Left renal cortex interstitium (tissue), 4 donors: ENCODE data around the gene IP6K1. TPM values are rescaled to one million over a fixed set of nuclear protein-coding genes. Genes with fewer than 3 reads are reported as not detected.
"Not testable (repeated sequence)": the region's sequence is repeated elsewhere in the genome, so short reads cannot be mapped to it uniquely, and the experiment has no call there.

Source experiments
- DNase-seq, 4 donors: peaks; one replicate each; pipeline ENCODE4 v3.0.0-alpha.2; 2013; ENCODE audit warnings: low read depth in 4 of 4, low spot score in 2 of 4, missing footprints in 1 of 4
- polyA plus RNA-seq, 4 donors: library from polyadenylated mRNA; unstranded; fragments of 120-200 nt; gene quantifications; one replicate each; pipeline ENCODE4 v1.2.1, GENCODE V29; 2013; ENCODE audit not compliant: insufficient read length in 4 of 4

The IP6K1 gene
- polyA plus RNA-seq, result 10 to 100 TPM; 43.3 to 54.8 (median 53.4) TPM

DNA sequence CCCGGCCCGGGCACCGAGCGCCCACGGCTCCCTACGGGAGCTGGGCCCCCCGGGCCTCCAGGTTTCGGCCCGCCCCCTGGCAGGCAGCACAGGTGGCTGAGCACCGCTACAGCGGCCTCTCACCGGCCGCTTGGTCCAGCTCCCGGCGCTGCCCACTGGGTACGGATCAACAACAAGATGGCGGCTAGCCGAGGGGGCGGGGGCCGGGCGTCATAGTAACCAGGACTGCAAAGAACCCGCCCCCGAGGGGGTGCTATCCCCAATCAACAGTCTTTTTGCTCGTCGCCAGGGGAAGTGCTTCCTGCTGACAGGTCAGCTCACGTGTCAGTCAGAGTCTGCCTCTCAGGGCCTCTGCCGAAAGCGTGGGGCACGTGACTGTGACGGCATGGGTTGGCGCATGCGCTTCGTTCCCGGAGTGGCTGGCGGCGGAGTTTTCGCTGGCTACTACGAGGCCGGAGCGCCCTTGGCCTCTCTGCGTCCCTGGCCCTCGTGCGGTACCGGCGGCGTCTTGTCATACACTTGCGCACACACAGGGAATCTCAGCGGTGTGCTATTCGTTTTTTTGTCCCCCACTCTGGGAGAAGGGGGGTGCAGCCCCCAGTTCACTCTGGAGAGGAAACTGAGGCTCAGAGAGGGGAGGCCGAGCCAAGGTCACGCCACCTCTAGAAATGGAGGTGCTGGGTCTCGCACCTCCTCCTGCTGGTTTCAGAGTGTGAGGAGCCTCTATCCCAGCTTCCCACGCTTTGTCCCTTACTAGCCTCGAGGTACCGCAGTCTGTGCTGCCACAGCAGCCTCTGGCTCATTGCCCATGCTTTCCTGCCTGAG is at the start of gene IP6K1:
IP6K1 (minus strand) TSS at position 186 of the 825 bp plus-strand sequence. CDS start 38,502 bp downstream, outside the sequence.
- peak; percentile 98 to 100 (median 100) for DNase-seq

DNA sequence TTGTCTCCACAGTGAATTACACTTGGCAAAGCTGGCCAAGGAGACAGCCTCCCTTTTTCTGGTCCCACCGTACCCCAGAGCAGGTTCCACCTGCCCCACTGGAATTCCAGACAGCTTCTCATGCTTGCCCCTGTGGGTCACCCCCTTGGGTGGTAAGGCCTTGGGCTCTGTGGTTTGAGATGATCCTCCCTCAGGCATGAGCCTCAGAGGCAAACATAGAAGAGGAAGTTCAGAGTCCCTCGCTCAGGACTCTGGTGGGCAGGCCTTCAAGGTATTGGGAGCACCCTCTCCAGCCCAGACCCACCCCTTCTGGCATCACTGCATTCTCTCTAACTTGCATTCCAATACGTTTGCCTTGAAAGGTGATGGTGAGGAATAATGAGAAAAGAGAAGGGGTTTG is 45.0 kb upstream of the IP6K1 start:
- DNase-seq, result no peak

DNA sequence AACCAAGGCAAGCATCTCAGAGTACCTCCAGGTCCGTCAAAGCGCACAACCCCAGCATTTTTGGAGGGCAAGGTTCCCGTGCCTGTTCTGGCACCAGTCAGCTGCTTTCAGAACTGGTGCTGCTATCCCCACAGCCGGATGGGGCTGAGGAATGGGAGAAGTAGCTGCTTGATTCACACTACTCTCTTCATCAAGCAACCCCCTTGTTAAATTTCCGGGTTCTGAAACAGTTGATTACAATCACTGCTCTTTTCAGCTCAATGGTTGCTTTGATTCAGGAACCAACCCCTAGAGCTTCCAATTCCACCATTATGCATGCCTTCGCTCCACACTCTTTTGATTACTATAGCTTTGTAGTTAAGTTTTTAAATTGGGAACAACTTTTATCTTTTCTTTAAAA is 39.7 kb upstream of the IP6K1 start:
- no peak for DNase-seq

DNA sequence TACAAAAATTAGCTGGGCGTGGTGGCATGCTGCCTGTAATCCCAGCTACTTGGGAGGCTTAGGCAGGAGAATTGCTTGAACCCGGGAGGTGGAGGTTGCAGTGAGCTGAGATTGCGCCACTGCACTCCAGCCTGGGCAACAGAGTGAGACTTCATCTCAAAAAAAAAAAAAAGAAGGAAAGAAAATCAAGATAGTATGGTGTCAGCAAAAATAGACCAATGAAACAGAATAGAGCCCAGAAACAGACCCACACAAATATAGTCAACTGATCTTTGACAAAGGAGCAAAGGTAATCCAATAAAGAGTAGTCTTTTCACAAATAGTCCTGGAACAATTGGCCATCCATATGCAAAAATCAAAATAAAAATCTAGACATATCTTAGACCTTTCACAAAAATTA is 36.8 kb upstream of the IP6K1 start:
- not testable (repeated sequence) for DNase-seq

DNA sequence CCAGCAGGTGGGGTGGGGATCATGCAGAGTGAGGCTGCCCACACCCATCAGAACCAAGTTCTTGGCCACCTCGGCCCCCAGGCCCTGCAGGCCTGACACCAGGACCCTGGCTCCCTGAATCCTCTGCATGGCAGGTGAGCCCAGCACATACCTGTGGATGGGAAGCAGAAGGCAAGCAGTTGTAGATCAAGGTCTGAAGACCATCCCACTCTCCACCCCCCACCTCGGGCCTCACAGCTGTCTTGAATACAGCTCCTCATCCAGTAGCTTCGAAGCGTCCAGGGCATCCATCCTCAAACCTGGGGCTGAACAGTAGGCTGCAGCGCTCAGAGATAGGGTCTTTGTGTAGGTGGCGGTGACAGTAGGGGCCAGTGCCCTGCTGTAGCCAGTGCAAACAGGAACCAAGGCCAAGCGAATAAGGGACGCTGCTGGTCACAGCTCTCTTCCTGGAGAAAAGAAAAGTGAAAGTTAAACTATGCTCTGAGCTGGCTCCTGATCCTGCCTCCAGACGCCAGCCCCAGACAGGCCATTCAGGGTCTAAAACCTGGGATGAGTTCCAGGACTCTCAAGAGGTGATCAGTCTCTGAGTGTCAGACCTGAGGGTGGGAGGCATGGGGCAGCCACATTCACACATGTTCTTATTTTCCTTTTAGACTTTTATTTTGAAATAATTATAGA is 27.3 kb upstream of the IP6K1 start, which contains the start of gene UBA7:
UBA7 (minus strand) TSS at position 457 of the 678 bp plus-strand sequence; CDS start at position 291, 166 bp downstream.
- no peak for DNase-seq

DNA sequence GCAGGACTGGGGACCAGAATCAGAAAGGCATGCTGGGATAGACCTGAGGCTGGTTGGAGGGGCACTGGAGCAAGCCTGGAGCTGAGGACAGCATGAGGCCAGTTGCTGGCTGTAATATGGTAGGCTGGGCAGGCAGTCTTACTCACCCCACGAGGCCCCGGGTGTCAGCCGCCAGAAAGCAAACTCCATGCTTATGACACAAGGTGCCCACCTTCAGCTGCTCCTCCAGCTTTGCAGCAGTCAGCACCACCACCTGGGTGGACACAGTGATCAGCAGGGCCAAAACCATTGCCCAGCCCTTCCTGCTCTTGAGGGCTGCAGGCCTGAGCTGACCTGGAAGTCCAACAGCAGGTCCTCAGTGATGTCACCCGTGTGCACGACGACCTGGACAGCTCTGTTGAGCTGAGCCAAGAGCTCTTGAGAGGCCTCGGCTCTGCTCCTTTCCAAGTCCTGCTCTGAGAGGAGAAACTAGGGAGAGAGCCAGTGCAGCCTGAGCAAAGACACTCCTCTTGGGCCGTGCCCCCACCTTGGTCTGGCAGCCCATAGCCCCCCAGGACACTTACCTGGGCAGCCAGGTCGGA is 26.7 kb upstream of the IP6K1 start:
- DNase-seq, result no peak

DNA sequence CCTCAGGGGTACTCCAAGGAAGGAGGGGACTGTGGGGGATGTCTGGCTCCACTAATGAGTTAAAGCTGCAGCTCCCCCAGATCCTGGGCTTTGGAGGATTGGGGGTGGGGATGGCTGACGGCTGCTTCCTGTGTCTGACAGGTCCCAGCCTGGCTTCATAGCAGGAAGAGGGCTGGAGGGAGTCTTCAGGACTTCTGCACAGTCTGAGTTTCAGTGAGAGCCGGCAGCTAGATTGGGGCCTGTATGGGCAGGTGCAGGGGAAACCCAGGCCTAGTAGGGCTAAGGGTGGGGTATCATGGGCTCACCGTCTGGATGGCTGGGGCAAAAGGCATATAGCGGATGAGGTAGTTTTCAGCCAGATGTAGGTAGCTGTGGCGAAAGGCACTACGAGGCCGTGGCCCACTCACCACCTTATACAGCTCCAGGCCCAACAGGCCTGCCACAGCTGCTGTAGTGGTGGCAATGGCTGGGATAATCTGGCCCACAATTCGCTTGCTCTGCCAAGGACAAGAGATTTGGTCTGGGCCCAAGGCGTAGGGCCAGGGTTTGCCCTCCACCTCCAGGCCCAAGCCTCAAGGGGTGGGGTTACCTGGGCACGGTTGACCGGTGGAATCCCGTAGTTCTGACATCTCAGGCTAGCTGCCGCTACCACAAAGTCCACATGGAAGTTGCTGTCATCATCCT is 21.2 kb upstream of the IP6K1 start:
- peak in 1 of 4 donors; percentile 61 for DNase-seq

DNA sequence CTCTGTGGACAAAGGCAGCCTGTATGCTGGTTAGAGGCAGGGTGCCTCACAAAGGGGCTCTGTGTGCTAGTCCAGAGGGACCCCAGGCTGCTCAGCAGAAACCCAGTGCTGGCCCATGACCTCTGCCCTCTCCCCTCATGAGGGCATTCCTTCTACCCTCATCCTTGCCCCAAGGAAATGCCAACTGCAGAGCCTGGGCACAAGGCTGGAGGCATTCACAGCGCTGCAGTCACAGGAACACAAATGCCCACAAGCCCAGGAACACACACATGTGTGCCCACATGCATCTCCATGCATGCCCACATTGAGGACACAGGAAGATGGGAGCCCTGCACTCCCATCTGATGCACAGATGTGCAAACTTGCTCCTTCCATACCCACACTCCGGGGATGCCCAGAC is 20.5 kb upstream of the IP6K1 start:
- no peak for DNase-seq

DNA sequence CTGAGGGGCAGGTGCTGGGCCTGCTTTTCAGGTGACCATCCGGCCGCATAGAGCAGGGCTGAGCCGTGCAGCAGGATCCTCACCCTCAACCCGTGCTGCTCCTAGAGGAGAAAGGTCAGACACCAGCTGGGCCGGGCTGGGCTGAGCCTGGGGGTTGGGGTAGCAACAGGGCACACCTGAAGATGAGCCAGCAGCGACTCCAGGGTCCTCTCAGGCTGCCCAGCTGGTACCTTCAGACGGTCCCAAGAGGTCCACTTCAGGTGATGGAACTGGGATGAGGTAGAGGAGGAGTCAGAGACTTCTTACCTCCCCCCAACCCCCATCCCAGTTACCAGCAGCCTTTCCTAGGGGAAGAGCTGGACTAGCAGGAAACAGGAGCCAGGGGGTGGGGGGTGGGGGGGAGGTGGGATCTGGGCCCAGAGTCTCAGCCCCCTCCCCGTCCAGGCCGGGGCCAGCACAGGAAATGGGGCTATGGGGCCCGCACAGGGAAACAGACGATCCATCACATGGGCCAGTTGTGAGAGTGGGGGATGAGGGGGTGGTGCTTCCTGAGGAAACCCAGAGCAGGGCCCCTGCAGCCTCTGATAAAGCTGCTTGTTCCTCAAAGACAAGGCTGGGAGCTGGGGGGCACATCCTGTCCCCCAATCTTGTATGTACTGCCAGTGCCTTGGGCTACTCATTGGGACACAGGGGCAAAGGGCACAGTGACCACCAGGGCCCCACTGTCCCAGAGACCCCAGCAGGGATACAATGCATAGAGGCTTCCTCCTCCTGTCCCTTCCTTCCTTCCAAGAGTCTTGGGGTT is 19.8 kb upstream of the IP6K1 start:
- peak; percentile 37 to 84 (median 70) for DNase-seq

DNA sequence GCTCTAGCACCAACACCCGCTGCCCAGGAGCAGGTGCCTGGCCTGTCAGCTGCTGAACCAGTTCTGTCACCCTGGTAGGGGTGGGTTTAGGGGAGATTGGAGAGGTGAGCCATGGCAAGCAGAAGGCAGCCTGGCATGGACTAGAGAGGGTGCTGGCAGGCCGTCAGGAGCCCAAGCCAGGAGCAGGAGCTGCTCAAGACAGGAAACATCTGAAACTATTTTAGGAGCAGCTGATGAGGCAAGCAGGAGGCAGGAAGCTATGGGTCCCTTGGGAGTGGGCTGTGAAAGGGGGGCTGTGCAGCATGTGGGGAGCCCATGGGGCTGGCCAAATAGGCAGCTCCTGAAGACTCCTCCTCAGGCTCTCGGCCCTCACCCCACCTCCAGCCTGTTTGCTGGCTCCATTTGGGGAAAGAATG is 19.0 kb upstream of the IP6K1 start:
- peak; percentile 34 to 76 (median 66) for DNase-seq

DNA sequence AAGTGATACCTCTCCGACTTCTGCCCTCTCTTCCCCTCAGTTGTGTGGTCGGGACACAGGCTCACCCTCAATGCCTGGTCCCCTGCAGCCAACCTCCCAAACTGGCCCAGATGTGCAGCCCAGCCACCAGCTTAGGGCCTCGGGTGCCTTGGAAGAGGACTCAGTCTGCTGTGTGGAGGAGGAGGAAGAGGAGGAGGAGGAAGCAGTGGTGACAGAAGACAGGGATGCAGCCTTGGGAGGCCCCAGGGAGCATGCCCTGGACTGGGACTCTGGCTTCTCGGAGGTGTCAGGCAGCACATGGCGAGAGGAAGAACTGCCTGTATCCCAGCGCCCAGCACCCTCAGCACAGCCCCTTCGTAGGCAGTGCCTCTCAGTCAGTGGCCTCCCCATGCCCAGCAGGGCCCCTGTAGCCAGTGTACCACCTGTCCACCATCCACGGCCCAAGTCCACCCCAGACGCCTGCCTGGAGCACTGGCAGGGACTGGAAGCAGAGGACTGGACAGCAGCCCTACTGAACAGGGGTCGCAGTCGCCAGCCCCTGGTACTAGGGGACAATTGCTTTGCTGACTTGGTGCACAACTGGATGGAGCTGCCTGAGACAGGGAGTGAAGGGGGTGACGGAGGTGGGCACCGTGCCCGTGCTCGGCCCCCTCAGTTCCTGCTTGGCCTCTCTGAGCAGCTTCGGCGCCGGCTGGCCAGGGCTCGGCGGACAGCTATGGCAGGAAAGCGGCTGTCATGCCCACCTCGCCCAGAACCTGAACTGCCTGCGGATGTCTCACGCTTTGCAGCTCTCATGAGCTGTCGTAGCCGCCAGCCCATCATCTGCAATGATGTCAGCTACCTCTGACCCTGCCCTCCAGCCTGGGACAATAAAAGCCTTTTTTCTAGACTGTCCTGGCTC is 18.0 kb upstream of the IP6K1 start:
- DNase-seq, result no peak

DNA sequence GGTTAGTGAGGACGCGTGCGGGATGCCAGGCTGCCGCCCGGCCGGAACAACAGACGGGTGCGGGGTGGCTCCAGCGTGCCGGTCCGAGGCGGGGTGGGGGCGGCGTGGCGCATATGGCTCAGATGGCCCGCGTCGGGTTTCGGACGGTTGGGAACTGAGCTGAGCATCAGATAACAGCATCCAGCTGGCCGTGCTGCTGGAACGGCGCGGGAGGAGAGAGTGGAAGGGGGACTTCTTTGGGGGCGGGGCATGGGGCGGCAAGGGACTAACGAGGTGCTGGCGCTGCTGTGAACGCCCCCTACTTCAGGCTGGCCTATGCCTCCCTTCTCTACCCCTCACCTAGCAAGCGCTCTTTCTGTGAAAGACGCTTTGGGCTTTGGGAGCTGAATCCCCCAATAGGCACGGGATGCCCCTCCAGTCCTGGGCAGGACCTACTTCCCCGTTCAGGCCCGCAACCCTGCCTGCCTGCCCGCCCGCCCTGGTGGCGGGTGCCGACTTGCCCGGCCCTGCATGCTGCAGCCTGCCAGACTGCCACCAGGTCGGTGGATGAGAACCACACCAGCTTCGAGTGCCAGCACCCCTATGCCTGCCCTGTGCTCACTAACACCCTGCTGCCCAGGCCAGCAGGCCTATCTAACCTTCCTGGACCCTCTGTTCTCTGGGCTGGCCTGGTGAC is 17.3 kb upstream of the IP6K1 start:
- DNase-seq, result peak in 2 of 4 donors; percentile 55 to 58

DNA sequence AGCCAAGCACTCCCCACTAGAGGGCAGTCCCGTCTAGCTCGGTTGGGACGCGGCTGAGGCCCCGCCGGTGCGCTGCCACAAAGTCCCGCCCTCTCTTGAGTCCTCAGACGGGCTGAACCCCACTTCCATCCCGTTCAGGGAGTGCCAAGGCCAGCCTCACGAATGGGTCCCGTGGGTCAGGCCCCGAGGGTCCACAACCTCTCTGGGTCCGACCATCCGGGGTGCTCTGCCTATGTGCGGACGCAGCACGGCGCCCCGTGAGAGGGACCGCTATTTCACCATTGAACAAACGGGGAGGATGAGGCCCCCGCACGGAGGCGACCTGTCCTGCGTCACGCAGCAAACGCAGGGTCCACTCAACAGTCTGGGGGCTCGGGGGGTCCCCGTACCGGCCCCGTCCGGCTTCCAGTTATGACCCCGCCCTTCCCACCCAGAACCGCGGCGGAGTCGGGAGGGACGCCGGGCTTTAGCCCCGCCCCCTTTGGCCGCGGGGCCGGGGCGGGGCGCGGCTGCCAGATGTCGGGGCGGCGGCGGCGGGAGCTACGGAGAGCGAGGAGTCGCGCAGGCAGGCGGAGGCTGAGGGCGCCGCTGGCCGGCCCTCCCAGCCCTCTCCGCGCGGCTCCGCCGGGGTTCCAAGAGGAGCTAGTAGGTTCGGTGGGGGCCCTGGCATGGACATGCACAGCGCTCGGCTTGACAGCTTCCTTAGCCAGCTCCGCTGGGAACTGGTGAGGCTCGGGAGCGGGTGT is 16.6 kb upstream of the IP6K1 start, which contains the start of gene INKA1:
INKA1 (plus strand) TSS at position 543 of the 746 bp plus-strand sequence; CDS start at position 675, 132 bp downstream.
- peak; percentile 62 to 85 (median 76) for DNase-seq

DNA sequence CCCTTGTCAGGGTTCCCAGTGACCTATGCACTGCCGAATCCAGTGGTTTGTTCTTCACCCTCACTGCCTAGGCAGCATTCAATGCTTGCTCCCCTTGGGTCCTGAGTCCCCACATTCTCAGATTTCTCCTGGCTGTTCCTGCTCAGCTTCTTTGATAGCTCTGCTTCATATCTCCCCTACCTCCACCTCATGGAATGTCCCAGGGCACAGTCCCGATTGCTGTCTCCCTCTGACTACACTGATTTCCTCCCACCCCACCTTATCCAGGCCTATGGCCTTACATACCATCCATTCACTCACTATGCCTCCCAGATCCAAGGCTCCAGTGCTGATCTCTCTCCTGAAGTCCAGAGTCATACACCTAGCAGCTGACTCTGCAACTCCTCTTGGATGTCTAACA is 14.8 kb upstream of the IP6K1 start:
- DNase-seq, result no peak

DNA sequence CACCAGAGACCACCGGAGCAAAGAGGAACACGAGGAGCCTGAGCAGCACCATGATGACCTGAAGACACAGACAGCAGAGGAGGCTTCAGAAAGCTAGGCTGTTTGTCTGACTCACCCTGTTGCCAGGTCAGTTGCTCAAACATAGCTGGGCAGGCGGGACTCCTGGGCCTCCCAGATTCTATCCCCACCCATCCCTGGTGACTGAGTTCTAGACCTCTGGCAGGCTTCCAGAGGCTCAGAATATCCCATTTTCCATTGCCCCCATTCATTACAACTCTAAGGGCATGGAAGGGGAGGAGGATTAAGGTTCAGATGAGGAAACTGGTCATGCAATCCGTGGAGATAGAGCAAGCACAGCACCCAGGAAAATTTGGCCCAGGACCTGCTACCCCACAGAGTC is 13.4 kb upstream of the IP6K1 start, which contains the start of gene CDHR4:
CDHR4 (minus strand) TSS at position 113 of the 400 bp plus-strand sequence; CDS start at position 52, 61 bp downstream.
- DNase-seq, result no peak

DNA sequence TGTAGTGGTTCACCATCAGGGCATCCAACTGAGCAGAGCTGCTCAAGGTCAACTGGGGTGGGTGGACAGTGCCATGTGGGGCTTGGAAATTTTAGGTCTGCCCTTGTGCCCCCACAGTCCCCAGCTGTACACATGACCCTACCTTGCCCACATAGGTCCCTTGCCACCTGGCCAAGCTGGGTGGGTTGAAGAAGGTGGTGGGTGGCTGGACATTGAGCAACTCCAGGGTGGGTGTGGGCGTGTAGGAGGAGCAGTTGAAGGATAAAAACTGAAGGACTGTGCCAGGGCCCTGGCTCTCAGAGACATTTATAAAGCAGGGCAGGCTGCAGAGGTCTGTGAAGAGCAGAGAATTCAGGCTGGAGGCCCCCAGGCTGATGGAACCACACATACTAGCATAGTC is 12.8 kb upstream of the IP6K1 start:
- DNase-seq, result no peak
